Lung (tissue), 12 donors: Measurements from ENCODE around the gene RPL35. TPM values are rescaled to one million over a fixed set of nuclear protein-coding genes. Genes with fewer than 3 reads are reported as not detected.
A peak's percentile ranks its signal among the peaks of the same experiment; 100 is the strongest.

Source experiments
- ATAC-seq: fragments of 200-7000 bp; cut with Tn5 transposase; one replicate; pipeline ENCODE4 v1.9.1; 2020; ENCODE audit warnings: moderate number of reproducible peaks; ENCODE audit not compliant: insufficient read depth, low FRiP score
- DNase-seq, 3 donors: peaks; one replicate each; pipeline ENCODE4 v3.0.0-alpha.2; 2013 to 2017
- H3K27ac ChIP-seq, 2 donors: one replicate each; pipeline ENCODE4 v1.5.1; 2013; ENCODE audit warnings: mild to moderate bottlenecking in 2 of 2, moderate library complexity in 2 of 2, control low read depth in 1 of 2, inconsistent platforms in 1 of 2, low read depth in 1 of 2, low read length in 1 of 2
- H3K27me3 ChIP-seq, 3 donors: one replicate each; pipeline ENCODE4 v1.5.1; 2013; ENCODE audit warnings: low read length in 2 of 3; ENCODE audit not compliant: control insufficient read depth in 3 of 3, insufficient read depth in 3 of 3
- H3K36me3 ChIP-seq, 4 donors: one replicate each; pipeline ENCODE4 v1.5.1; 2013; ENCODE audit warnings: low read length in 4 of 4, mild to moderate bottlenecking in 1 of 4, moderate library complexity in 1 of 4; ENCODE audit not compliant: control insufficient read depth in 4 of 4, insufficient read depth in 4 of 4
- H3K4me1 ChIP-seq, 5 donors: one replicate each; pipeline ENCODE4 v1.5.1; 2013; ENCODE audit warnings: low read length in 5 of 5, mild to moderate bottlenecking in 2 of 5, moderate library complexity in 1 of 5; ENCODE audit not compliant: control insufficient read depth in 5 of 5, insufficient read depth in 5 of 5
- H3K4me3 ChIP-seq: one replicate; pipeline ENCODE4 v1.5.1; 2013; ENCODE audit warnings: mild to moderate bottlenecking, control low read depth, moderate library complexity
- H3K9ac ChIP-seq, 2 donors: one replicate each; pipeline ENCODE4 v1.5.1; 2013; ENCODE audit warnings: low read length in 2 of 2, control low read depth in 1 of 2; ENCODE audit not compliant: insufficient read depth in 1 of 2
- H3K9me3 ChIP-seq, 4 donors: one replicate each; pipeline ENCODE4 v1.5.1; 2013; ENCODE audit warnings: low read length in 3 of 4, mild to moderate bottlenecking in 1 of 4, moderate library complexity in 1 of 4; ENCODE audit not compliant: control insufficient read depth in 4 of 4, insufficient read depth in 3 of 4
- CTCF ChIP-seq: IDR thresholded peaks from 2 replicates; pipeline ENCODE4 v1.5.1; 2012; ENCODE audit warnings: mild to moderate bottlenecking; ENCODE audit errors: control extremely low read depth, extremely low read depth
- WGBS, 2 donors: extraction: QIAGEN DNeasy Blood & Tissue Kit; methylation state at CpG; one replicate each; pipeline ENCODE4 v1.1.7; 2013; 5-methylcytosine and 5-hydroxymethylcytosine counted together
- polyA plus RNA-seq, 2 donors: library from polyadenylated mRNA; stranded (reverse); fragments of 200-250 nt; gene quantifications; one replicate each; pipeline ENCODE4 v1.2.1, GENCODE V29; 2013
- total RNA-seq, 2 donors: library from RNA; depleted of rRNA in 1 of 2; stranded (reverse); fragments of >200 nt in 1 of 2; gene quantifications; one replicate each; pipeline ENCODE4 v1.2.1, GENCODE V29; 2014 to 2021
- donor health status: control.
- donor health status: control.
- donor health status: Bipolar disorder and iron deficiency.
- donor health status: healthy.
- donor health status: DM: yes; HTN: yes; CAD: no.

RPL35 gene
- total and polyA plus RNA-seq, 4 donors, result 758 to 5,305 (median 1,775) TPM

- ATAC-seq, result no peak
These were observed 31.2 kb downstream of the RPL35 start for GRCh38 chr9:124830593-124830992.

GRCh38 chr9:124829334-124829669 is 32.5 kb downstream of the RPL35 start:
- ATAC-seq, result no peak
- H3K27ac ChIP-seq, result no peak overlapping the region
- no peak overlapping the region for H3K4me3 ChIP-seq
- no peaks in the 10 kb centered on the region for H3K9me3 ChIP-seq
- no peak overlapping the region for H3K9ac ChIP-seq
- 47 to 59% methylated on average over 5 of the region's 5 CpGs for WGBS, 2 donors
- H3K4me1 ChIP-seq, result peaks cover 3 to 14% (median 4%) of the 10 kb centered on the region in 5 donors
- H3K36me3 ChIP-seq, result no peaks in the 10 kb centered on the region
- no peak for DNase-seq
- no peak for TF ChIP-seq CTCF
- no peaks in the 10 kb centered on the region for H3K27me3 ChIP-seq

More at GRCh38 chr9:124830593-124830992, 31.2 kb downstream of the RPL35 start:
- Histone ChIP-seq H3K9me3 (no peaks in the 10 kb centered on the region), H3K9ac (no peak overlapping the region), H3K36me3 (no peaks in the 10 kb centered on the region), H3K27me3 (no peaks in the 10 kb centered on the region), H3K4me3 (no peak overlapping the region), H3K4me1 (peaks cover 4 to 25% (median 7%) of the 10 kb centered on the region in 5 donors), H3K27ac (no peak overlapping the region)
- 69 to 71% methylated on average over 4 of the region's 4 CpGs for whole genome bisulfite sequencing, 2 donors
- TF ChIP-seq CTCF, result no peak
- DNase-seq, result no peak

- Histone ChIP-seq H3K4me1 (peaks cover 3 to 13% (median 4%) of the 10 kb centered on the region in 5 donors), H3K9ac (peak overlapping the region in 1 of 2 donors; percentile 23), H3K4me3 (no peak overlapping the region), H3K9me3 (no peaks in the 10 kb centered on the region), H3K27ac (no peak overlapping the region), H3K36me3 (no peaks in the 10 kb centered on the region), H3K27me3 (no peaks in the 10 kb centered on the region)
- DNase-seq, result no peak
- no peak for TF ChIP-seq CTCF
- 31 to 34% methylated on average over 2 of the region's 2 CpGs for WGBS, 2 donors
- ATAC-seq, result no peak
These were observed 33.0 kb downstream of the RPL35 start for GRCh38 chr9:124828489-124829333.
